NCI-H2227 (cell line): Measurements from ENCODE around the gene GIT2.

Source experiments
- DNase-seq: peaks from one replicate; lab custom pipeline; 2025; ENCODE audit not compliant: unreplicated experiment; lab: John Stamatoyannopoulos, UW

GIT2 gene

GRCh38 chr12:109982210-109982609 is 14.0 kb downstream of the GIT2 start:
- no peak for DNase-seq

DNA sequence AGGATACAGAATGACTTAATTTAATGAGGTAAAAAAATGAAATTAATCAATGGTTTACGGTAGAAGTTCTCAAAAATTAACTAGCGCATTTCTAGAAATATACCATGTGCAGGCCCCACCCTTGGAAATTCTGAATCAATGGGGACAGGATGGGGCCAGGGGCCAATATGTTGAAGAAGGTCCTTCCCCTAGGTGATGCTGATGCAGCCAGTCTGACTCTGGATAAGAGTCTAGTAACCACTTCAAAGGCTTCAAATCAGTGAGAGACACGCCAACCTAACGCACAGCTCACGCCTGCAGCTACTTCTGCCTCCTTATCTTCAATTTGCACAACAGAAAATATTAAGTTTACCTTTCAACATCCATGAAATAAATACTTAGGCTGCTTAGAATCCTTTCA is 14.9 kb downstream of the GIT2 start:
- DNase-seq: no peak

DNA sequence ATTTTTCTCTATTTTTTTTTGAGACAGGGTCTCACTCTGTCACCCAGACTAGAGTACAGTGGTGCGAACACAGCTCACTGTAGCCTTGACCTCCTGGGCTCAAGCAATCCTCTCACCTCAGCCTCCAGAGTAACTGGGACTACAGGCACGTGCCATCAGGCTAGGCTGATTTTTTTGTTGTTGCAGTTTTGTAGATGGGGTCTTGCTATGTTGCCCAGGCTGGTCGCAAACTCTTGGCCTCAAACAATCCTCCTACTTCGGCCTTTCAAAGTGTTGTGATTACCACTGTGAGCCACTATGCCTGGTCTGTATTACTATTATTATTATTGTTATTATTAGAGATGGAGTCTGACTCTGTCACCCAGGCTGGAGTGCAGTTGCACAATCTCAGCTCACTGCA is 23.3 kb downstream of the GIT2 start:
- no peak for DNase-seq

GRCh38 chr12:109968801-109969200 is 27.4 kb downstream of the GIT2 start:
- DNase-seq: no peak

DNA sequence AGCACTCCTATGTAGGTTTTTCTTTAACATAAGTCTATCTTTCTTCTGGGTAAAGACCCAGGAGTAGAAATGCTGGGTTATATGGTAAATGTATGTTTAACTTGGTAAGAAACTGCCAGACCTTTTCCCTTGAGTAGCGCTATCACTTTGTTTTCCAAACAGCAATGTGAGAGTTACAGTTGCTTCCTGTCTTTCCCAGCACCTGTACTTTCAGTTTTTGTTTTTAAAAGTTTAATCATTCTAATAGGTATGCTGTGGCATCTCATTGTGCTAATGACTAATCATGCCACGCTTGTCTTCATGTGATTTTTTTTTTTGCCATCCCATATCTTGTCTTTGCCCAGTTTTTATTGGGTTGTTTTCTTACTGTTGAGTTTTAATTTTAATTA is 28.1 kb downstream of the GIT2 start:
- DNase-seq: no peak

- no peak for DNase-seq
These were observed 28.7 kb downstream of the GIT2 start for GRCh38 chr12:109967383-109968031.

GRCh38 chr12:109966546-109966945 is 29.6 kb downstream of the GIT2 start:
- no peak for DNase-seq

- no peak for DNase-seq
These were observed 32.3 kb downstream of the GIT2 start for GRCh38 chr12:109963743-109964429.

DNA sequence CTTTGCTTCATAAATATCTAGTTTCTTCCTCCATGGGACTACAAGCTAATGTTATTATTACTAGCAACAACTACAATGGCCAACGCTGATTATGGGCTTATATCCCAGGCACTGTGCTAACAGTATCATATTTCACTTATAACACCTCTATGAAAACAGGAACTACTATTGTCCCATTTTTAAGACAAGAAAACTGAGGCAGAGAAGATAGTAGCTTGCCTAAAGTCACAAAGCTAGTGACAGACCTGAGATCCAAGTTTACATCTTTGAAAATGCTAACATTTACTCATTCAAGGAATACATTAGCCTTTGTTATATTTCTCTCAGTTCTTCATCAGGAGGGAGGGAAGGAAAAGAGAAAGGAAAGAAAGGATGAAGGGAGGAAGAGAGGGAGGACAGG is 32.8 kb downstream of the GIT2 start:
- DNase-seq: no peak

GRCh38 chr12:109962398-109962797 is 33.8 kb downstream of the GIT2 start:
- peak; percentile 44 for DNase-seq

GRCh38 chr12:109961612-109962011 is 34.6 kb downstream of the GIT2 start:
- DNase-seq: no peak

DNA sequence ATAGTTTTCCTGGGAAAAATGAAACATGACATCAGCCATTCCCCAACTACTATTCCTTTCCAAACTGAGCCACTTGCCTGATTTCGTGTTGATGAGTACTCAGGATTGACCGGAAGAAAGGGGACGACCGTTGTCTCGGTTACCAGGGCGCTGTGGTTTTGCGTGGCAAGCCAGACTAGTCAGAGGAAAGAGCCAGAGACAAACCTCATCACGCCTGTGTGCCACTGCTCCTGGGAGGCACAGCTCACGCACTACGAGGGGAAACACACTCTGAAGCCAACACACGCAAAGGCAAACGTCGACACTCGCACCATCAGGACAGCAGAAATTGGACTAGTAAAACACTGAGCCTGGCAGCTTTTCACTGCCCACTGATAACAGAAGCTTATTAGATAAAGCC is 35.0 kb downstream of the GIT2 start:
- no peak for DNase-seq

DNA sequence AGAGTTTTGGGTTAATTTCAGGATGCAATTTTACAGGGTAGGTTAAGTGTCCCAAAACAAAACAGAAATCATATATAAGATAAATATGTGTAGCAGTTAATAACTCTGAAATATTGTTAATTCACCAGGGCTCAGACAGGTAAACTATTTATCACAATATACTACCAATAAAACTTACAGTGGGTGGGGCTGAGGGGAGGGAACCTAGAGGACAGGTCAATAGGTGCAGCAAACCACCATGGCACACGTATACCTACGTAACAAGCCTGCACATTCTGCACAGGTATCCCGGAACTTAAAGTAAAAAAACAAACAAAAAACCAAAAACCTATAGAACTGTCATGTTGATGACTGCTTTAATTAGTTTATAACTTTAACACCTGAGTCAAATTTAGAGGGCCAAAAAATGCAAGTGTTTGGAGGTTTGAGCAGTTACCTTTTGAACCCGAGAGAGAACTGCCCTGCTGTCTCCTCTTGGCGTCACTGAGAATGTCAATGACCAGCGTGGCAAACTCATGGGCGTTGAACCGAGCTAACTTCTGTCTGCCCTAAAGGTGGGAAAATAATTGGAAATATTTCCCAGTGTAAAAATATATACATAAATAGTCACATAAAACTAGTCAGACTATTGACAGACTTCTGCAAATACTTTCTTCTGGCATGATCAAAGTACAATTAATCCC is 36.6 kb downstream of the GIT2 start:
- no peak for DNase-seq

DNA sequence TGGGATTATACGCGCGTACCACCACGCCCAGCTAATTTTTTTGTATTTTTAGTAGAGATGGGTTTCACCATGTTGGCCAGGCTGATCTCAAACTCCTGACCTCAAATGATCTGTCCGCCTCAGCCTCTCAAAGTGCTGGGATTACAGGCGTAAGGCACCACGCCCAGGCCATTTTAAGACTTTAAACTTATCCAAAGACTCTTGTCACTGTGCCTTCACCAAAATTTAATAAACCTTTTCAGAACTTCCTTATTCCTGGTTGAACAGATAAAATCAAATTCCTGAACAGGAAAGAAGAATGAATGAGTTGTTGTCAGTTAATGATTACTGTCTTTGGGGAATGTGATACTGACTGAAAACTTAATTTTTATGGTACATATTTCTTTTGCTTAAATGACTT is 37.8 kb downstream of the GIT2 start:
- DNase-seq: no peak

DNA sequence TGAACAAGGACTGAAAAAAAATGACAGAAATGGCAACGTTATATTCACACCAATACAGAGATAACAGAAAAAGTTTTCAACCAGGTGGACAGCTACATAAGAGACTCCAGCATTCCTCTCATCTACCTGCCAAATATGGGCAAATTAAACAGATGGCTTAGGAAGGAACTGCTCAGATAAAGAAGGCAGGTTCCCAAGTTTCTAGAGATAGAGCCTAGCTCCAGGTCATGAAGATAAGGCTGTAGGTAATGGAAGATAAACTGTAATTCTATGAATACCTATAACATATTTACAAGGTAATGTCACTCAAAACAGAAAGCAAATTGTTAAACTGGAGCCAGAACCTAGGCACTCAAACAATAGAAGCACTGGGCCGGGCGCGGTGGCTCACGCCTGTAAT is 42.5 kb downstream of the GIT2 start:
- no peak for DNase-seq

DNA sequence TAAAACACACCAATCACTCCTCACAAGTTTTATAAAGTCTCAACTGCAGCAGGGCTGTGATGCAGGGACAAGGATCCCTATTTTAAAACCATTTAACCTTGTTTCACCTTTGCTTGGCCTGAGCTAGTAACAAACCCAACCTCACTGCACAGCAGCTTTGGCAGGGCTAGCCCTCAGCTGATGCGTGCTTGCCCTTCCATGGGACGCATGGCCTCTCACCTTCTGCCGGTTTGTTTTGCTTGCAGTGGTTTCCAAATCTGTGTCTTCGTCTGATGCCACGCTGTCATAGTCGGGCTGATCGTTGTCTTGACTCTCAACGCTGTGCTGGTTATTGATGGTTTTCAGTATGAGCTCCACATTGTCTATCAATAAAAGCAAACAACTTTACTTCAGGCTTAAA is 43.3 kb downstream of the GIT2 start:
- DNase-seq: no peak

DNA sequence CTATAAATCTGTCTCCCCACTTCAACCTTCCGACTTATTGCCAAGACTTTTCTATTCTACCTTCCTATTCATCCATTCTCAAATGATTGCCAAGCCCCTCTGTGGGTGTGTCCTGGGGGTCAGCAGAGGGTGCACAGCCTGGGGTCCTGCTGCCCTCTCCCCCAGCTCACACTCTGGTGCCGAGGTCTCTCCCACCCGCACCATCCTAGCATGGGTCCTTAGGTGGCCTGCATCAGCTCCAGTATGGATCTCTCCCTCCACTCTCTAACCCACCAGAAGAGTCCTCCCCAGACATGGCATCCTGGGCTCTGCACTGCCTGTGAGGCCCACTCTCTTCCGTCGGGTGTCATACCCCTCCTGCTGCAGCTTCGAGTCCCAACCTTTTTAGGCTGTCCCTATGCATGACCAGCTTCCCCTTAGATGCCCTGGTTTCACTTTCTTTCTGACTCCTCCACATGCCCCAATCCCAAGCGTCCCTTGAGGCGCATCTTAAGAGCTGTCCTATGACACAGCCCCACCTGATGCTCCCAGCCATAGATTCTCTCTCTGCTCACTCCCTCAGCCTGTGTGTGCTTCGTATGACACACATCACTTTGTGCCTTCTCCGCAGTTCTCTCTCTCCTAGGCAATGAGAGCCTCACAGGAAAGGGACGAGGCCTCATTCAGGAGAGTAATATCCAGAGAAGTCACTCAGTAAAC is 43.9 kb downstream of the GIT2 start:
- no peak for DNase-seq

- DNase-seq: peak; percentile 28
These were observed 44.4 kb downstream of the GIT2 start for GRCh38 chr12:109951751-109952150.

DNA sequence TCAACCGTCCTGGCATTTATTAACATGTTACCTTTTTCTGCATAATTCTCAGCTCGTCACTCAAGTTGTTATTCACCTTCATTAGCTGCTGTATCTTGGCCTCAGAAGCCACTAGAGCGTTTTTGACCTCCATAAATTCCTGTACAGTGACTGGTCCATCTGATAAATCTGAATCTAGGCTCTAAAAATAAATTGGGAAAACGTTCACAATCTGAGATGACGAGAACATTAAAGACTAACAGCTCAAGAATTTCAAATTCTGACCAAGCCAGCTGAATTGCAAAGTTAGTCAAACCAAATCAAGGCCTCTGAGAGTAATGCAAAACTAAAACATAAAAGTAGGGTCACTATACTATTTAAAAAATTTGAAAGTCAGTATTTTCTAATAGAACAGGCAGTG is 45.0 kb downstream of the GIT2 start:
- no peak for DNase-seq

GRCh38 chr12:109950625-109951024 is 45.5 kb downstream of the GIT2 start:
- no peak for DNase-seq

DNA sequence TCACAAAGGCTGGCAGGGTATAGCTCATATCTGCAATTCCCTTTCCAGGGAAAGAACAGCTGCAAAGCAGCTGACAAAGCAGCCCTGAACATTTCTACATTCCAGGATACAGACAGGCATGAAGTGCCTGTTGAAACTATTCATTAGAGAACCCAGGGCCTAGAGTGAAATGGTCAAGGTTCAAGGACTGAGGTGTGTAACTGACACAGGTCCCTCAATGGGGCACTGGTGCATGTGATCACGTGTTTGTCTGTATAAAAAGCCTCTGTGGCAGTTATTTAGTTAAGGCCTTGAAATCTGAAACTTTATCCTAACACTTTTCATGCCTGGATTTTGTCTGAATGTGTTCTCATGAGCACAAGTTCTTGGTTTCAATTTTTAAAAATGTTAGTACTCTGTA is 47.1 kb downstream of the GIT2 start:
- DNase-seq: peak; percentile 52

DNA sequence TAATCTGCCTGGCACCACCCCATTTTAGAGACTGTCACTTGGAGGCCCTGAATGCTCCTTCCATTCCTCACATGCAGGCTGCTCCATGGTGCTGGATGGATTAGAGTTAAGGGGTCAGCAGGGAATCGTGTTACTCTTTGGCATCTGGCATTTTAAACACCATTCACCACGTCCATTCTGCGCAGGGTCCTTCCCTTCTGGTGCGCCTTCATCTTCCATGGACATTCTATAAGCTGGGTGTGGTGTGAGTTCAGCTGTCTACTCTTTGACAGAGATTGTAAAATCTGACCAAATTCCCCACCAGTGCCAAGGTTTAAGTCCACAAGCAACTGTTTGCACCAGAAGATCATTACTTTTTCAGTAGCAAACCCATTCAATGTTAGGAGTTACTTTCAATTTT is 47.8 kb downstream of the GIT2 start:
- no peak for DNase-seq
